Measurements from ENCODE around the gene PKD2.

The PKD2 gene

GRCh38 chr4:88007304-88008121 is at the start of gene PKD2:
PKD2 (plus strand) TSS chr4:88007635; CDS start chr4:88007734, 99 bp downstream.
- DNase-seq (ENCODE audit: low spot score) = peak; percentile 87

DNA sequence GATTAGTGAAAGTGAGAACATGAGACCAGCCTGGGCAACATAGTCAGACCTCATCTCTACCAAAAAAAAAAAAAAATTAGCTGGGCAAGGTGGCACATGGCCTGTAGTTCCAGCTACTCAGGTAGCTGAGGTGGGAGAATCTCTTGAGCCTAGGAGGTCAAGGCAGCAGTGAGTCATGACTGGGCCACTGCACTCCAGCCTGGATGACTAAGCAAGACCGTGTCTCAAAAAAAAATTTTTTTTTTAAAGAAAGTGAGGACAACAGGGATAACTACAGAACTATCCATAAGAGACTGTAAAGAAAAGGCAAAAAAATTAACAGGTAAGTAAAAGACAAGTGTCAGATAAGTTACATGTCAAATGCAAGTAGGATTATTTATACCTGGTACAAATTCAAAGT is 45.4 kb upstream of the PKD2 start:
- DNase-seq (ENCODE audit: low spot score) = no peak

DNA sequence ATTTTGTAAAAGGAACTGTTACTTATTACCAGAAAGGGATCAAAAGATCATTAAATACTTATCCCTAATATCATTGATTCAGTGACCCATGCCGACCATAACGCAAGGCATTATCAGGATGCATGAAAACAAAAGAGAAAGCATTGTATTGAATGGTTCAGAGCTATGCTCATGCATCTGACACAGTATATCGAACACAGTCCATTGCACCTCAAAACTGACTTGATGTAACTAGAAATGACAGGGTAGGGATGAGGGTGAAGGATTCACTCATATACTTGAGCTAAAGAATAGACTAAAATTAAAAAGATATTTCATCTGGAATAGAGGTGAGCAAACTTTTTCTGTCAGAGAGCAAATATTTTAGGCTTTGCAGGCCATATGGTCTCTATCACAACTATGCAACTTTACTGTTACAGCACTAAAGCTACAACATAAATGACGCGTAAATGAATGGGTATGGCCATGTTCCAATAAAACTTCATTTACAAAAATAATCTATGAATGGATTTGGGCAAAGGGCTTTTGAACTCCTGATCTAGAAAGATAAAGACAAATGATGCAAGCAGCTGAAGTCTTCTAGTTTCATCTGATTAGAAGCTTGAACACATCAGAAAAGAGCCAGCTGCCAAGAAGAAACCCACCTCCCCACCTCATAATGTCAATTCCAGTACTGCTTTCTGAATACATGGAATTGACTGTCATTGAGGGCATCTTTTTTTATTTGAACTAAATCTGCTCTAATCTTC is 44.9 kb upstream of the PKD2 start:
- no peak for DNase-seq (ENCODE audit: low spot score)

- DNase-seq (ENCODE audit: low spot score) = no peak
Measured at GRCh38 chr4:87965501-87965975, 41.9 kb upstream of the PKD2 start.

- DNase-seq (ENCODE audit: low spot score) = no peak
Measured at GRCh38 chr4:87966095-87966496, 41.3 kb upstream of the PKD2 start.

- no peak for DNase-seq (ENCODE audit: low spot score)
Measured at GRCh38 chr4:87967193-87967592, 40.2 kb upstream of the PKD2 start.

DNA sequence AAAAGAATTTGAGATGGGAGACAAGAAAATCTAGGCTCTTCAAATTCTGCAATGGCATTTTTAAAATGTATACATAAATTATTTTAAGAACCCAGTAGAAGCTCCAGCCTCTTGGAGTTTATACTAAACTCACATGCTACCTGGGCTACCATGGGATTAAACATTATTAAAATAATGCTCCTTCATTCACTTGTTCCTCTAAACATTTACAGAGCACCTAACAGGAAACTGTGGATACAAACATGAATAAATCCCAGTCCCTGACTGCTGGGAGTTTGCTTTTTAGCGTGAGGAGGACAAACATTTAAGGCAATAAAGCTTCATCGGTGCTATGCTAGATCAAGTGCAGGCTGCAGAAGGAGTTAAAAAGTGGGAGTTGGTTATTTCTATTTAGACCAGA is 37.3 kb upstream of the PKD2 start:
- DNase-seq (ENCODE audit: low spot score) = no peak

DNA sequence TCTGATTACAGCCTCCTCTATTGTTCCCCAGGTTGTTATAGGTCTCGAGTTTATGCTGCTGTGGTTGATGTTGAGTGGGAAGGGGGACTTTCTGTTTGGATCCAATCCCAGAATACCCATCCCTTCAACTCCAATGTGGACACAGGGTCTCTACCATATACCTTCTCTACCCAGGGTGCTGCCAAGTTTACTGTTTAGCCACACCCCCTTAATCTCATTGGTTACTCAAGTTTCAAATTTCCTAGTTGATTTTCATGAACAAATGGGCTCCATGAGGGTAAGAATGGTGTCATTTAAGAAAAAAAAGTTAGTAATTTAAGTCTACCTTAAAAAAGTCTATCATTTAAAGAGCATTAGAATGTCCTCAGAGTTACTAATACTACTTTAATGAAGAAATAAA is 35.6 kb upstream of the PKD2 start:
- no peak for DNase-seq (ENCODE audit: low spot score)

GRCh38 chr4:87973283-87974169 is 33.9 kb upstream of the PKD2 start:
- peak; percentile 65 for DNase-seq (ENCODE audit: low spot score)

DNA sequence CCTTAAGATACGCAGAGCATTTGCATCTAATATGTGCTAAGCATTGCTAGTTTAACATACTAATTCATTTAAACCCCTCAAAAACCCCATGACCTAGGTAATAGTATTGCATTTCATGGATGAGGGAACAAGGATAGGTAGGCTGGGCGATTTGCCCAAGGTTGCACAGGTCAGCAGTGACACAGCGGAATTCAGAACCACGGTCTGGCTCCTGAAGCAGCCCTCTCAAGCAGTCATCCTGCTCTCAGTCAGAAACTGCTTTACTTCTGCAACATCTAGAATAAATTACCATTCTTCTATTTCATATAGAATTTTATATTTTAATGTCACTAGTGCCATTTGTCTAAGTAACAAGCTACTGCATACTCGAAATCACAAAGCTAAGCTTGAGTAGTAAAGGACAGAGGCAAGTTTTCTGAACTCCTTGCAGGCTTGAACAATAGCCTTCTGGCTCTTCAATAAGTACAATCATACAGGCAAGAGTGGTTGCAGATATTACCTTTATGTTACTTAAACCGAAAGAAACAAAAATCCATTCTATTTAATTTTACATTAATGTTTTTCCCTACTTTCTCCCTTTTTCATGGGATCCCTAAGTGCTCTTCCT is 32.5 kb upstream of the PKD2 start:
- no peak for DNase-seq (ENCODE audit: low spot score)

DNA sequence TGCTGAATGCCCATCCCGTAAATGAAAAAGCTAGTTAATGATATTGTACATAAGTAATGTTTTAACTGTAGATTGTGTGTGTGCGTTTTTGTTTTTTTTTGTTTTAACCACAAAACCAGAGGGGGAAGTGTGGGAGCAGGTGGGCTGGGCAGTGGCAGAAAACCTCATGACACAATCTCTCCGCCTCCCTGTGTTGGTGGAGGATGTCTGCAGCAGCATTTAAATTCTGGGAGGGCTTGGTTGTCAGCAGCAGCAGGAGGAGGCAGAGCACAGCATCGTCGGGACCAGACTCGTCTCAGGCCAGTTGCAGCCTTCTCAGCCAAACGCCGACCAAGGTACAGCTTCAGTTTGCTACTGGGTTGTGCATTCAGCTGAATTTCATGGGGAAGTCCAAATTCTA is 32.0 kb upstream of the PKD2 start, which contains the start of gene SPP1:
SPP1 (plus strand) TSS at position 249 of the 400 bp plus-strand sequence. CDS start 1,182 bp downstream, outside the sequence.
- DNase-seq (ENCODE audit: low spot score) = peak; percentile 5

GRCh38 chr4:87977521-87978278 is 29.7 kb upstream of the PKD2 start:
- no peak for DNase-seq (ENCODE audit: low spot score)

- DNase-seq (ENCODE audit: low spot score) = peak; percentile 5
Measured at GRCh38 chr4:87978681-87979080, 28.8 kb upstream of the PKD2 start.

GRCh38 chr4:87979810-87980209 is 27.6 kb upstream of the PKD2 start:
- DNase-seq (ENCODE audit: low spot score) = no peak

DNA sequence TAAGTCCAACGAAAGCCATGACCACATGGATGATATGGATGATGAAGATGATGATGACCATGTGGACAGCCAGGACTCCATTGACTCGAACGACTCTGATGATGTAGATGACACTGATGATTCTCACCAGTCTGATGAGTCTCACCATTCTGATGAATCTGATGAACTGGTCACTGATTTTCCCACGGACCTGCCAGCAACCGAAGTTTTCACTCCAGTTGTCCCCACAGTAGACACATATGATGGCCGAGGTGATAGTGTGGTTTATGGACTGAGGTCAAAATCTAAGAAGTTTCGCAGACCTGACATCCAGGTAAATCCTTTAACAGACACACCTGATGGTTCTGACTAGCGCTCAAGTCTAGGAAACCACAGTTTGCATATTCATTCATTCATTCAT is 25.9 kb upstream of the PKD2 start:
- DNase-seq (ENCODE audit: low spot score) = no peak

GRCh38 chr4:87982036-87982435 is 25.4 kb upstream of the PKD2 start:
- no peak for DNase-seq (ENCODE audit: low spot score)

DNA sequence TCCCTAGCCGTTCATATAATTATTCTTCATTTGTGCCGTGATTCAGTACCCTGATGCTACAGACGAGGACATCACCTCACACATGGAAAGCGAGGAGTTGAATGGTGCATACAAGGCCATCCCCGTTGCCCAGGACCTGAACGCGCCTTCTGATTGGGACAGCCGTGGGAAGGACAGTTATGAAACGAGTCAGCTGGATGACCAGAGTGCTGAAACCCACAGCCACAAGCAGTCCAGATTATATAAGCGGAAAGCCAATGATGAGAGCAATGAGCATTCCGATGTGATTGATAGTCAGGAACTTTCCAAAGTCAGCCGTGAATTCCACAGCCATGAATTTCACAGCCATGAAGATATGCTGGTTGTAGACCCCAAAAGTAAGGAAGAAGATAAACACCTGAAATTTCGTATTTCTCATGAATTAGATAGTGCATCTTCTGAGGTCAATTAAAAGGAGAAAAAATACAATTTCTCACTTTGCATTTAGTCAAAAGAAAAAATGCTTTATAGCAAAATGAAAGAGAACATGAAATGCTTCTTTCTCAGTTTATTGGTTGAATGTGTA is 24.9 kb upstream of the PKD2 start:
- no peak for DNase-seq (ENCODE audit: low spot score)

DNA sequence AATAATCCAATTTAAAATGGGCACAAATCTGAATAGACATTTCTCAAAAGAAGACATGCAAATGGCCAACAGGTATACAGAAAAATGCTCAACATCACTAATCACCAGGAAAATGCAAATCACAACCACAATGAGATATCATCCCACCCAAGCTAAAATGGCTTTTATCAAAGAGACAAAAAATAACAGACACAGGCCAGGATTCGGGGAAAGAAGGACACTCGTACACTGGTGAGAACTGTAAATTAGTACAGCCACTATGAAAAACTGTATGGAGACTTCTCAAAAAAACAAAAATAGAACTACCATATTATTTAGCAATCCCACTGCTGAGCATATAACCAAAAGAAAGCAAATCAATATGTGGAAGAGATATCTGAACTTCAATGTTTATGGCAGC is 23.4 kb upstream of the PKD2 start:
- no peak for DNase-seq (ENCODE audit: low spot score)

GRCh38 chr4:87985097-87985886 is 22.1 kb upstream of the PKD2 start:
- peak; percentile 62 for DNase-seq (ENCODE audit: low spot score)

- no peak for DNase-seq (ENCODE audit: low spot score)
Measured at GRCh38 chr4:87985887-87986200, 21.6 kb upstream of the PKD2 start.
